PC-9 (cell line): ENCODE results near the gene RBM24. TPM values are rescaled to one million over a fixed set of nuclear protein-coding genes. Genes with fewer than 3 reads are reported as not detected.
"Not testable (repeated sequence)": the region's sequence is repeated elsewhere in the genome, so short reads cannot be mapped to it uniquely, and the experiment has no call there.

ENCODE experiments used
- BruUV-seq: library from RNA; stranded (reverse); fragments of 400-500 nt; replicated peaks from 2 replicates; lab custom pipeline; 2021; lab: Mats Ljungman, UMichigan
- CTCF ChIA-PET: fragments of 300-600 bp; sonication (Branson Sonifier 250); formaldehyde crosslinking; loops from one replicate; lab custom pipeline; 2022; ENCODE audit warnings: antibody characterized with exemption; lab: Charles Lee
- POLR2A ChIA-PET: fragments of 300-600 bp; sonication (Branson Sonifier 250); formaldehyde crosslinking; loops from one replicate; lab custom pipeline; 2022; ENCODE audit warnings: antibody characterized with exemption; ENCODE audit not compliant: unreplicated experiment; lab: Charles Lee
- DNase-seq, 2 experiments: peaks; one replicate each; pipeline versions ENCODE4 v3.0.0 to v3.0.0-alpha.2; 2015 to 2022; ENCODE audit warnings: mixed read lengths in 1 of 2
- H2AFZ ChIP-seq: fragments of 200-600 bp; sonication (generic); 2 replicates; pipeline ENCODE4 v1.8.1; 2017; ENCODE audit warnings: antibody characterized with exemption
- H3F3A ChIP-seq: fragments of 200-600 bp; sonication (generic); 2 replicates; pipeline ENCODE4 v1.8.1; 2017; ENCODE audit warnings: antibody characterized with exemption, mild to moderate bottlenecking, low read depth; ENCODE audit not compliant: insufficient read depth
- H3K27ac ChIP-seq: fragments of 200-600 bp; sonication (generic); 2 replicates; pipeline ENCODE4 v1.6.1; 2016; ENCODE audit warnings: mixed run types
- H3K27me3 ChIP-seq: fragments of 200-600 bp; sonication (generic); 2 replicates; pipeline ENCODE4 v1.6.1; 2016; ENCODE audit warnings: low read depth, mixed run types; ENCODE audit not compliant: insufficient read depth
- H3K36me3 ChIP-seq: fragments of 200-600 bp; sonication (generic); 2 replicates; pipeline ENCODE4 v1.6.1; 2016; ENCODE audit warnings: low read depth, mixed run types
- H3K4me1 ChIP-seq: fragments of 200-600 bp; sonication (generic); replicated peaks from 2 replicates; pipeline ENCODE4 v1.6.1; 2016; ENCODE audit warnings: mixed run types; ENCODE audit not compliant: insufficient read depth
- H3K4me2 ChIP-seq: fragments of 200-600 bp; sonication (generic); 2 replicates; pipeline ENCODE4 v1.6.1; 2017; ENCODE audit warnings: mixed run types
- H3K4me3 ChIP-seq: fragments of 200-600 bp; sonication (generic); 2 replicates; pipeline ENCODE4 v1.6.1; 2016; ENCODE audit warnings: mixed run types
- H3K79me2 ChIP-seq: fragments of 200-600 bp; sonication (generic); 2 replicates; pipeline ENCODE4 v1.6.1; 2017; ENCODE audit warnings: low read depth, mixed run types
- H3K9me2 ChIP-seq: fragments of 200-600 bp; sonication (generic); 2 replicates; pipeline ENCODE4 v1.8.1; 2017; ENCODE audit warnings: mild to moderate bottlenecking; ENCODE audit not compliant: insufficient read depth
- H3K9me3 ChIP-seq: fragments of 200-600 bp; sonication (generic); 2 replicates; pipeline ENCODE4 v1.8.1; 2016; ENCODE audit warnings: low read depth; ENCODE audit not compliant: insufficient read depth
- H4K20me1 ChIP-seq: fragments of 200-600 bp; sonication (generic); 2 replicates; pipeline ENCODE4 v1.8.1; 2017; ENCODE audit not compliant: insufficient read depth
- CTCF ChIP-seq: fragments of 200-600 bp; sonication (generic); conservative IDR thresholded peaks from 2 replicates; pipeline ENCODE4 v1.6.1; 2017; ENCODE audit warnings: mixed run types, antibody characterized with exemption, mild to moderate bottlenecking, moderate library complexity
- EZH2 ChIP-seq: fragments of 200-600 bp; sonication (generic); IDR thresholded peaks from 2 replicates; pipeline ENCODE4 v1.8.0; 2017; ENCODE audit warnings: antibody characterized with exemption, low read depth
- intact Hi-C: fragments of 100-400 bp; cut with micrococcal nuclease; formaldehyde crosslinking; loops from one replicate; pipeline ENCODE4 v1.10.0; 2022; ENCODE audit not compliant: unreplicated experiment
- total RNA-seq: library from RNA; stranded (reverse); gene quantifications from 2 replicates; pipeline ENCODE4 v1.2.3, GENCODE V29; 2021

Gene RBM24
- total RNA-seq, 1 experiment from 2014 or later = 0.72 TPM

- ChIA-PET POLR2A (interaction anchor here (0.6 kb wide), 1 partner anchor 37 kb away, joined by 6 read pairs; no protein-coding TSS in a partner anchor), CTCF (no interaction called here)
- Histone ChIP-seq H2AFZ (no peak overlapping the region), H3K4me2 (no peak overlapping the region), H3F3A (no peaks in the 10 kb centered on the region), H3K9me3 (no peaks in the 10 kb centered on the region), H3K79me2 (no peaks in the 10 kb centered on the region), H3K27me3 (no peaks in the 10 kb centered on the region), H3K36me3 (no peaks in the 10 kb centered on the region), H3K4me3 (no peak overlapping the region), H3K27ac (no peak overlapping the region), H3K9me2 (no peaks in the 10 kb centered on the region), H3K4me1 (no peaks in the 10 kb centered on the region), H4K20me1 (no peaks in the 10 kb centered on the region)
- intact Hi-C loops = no loop called here
- BruUV-seq = no TSS peak
- no peak for TF ChIP-seq EZH2
- TF ChIP-seq CTCF = no peak
- no peak for DNase-seq
These were observed 32.8 kb downstream of the RBM24 start for GRCh38 chr6:17313971-17314370.

GRCh38 chr6:17315262-17315661 lies 34.1 kb downstream of the RBM24 start:
- Histone ChIP-seq H2AFZ (no peak overlapping the region), H3K4me2 (no peak overlapping the region), H3K4me1 (no peaks in the 10 kb centered on the region), H3K27me3 (no peaks in the 10 kb centered on the region), H4K20me1 (no peaks in the 10 kb centered on the region), H3K4me3 (no peak overlapping the region), H3K9me3 (no peaks in the 10 kb centered on the region), H3K79me2 (no peaks in the 10 kb centered on the region), H3K36me3 (no peaks in the 10 kb centered on the region), H3K9me2 (no peaks in the 10 kb centered on the region), H3K27ac (no peak overlapping the region), H3F3A (no peaks in the 10 kb centered on the region)
- no TSS peak for BruUV-seq
- intact Hi-C loops = no loop called here
- DNase-seq = no peak
- CTCF ChIA-PET = no interaction called here
- POLR2A ChIA-PET = no interaction called here
- TF ChIP-seq EZH2 = no peak

- no peak overlapping the region for H3K4me3 ChIP-seq
- H3K36me3 ChIP-seq = no peaks in the 10 kb centered on the region
- CTCF ChIA-PET = no interaction called here
- H3K4me1 ChIP-seq = no peaks in the 10 kb centered on the region
- no TSS peak for BruUV-seq
- H3K79me2 ChIP-seq = no peaks in the 10 kb centered on the region
- intact Hi-C loops = no loop called here
- H4K20me1 ChIP-seq = no peaks in the 10 kb centered on the region
- H3K9me3 ChIP-seq = no peaks in the 10 kb centered on the region
- POLR2A ChIA-PET = no interaction called here
- no peak overlapping the region for H3K27ac ChIP-seq
- H3K9me2 ChIP-seq = no peaks in the 10 kb centered on the region
- no peak overlapping the region for H3K4me2 ChIP-seq
- peaks cover 9% of the 10 kb centered on the region for H3K27me3 ChIP-seq
- no peak for TF ChIP-seq CTCF
- TF ChIP-seq EZH2 = no peak
- no peak overlapping the region for H2AFZ ChIP-seq
- DNase-seq = no peak
- no peaks in the 10 kb centered on the region for H3F3A ChIP-seq
These were observed 37.4 kb downstream of the RBM24 start for GRCh38 chr6:17318435-17319165.

GRCh38 chr6:17320266-17320665 lies 39.1 kb downstream of the RBM24 start:
- H3K36me3 ChIP-seq, H3K4me2 ChIP-seq, H3K9me2 ChIP-seq, H3K4me1 ChIP-seq, intact Hi-C loops, CTCF ChIA-PET, POLR2A ChIA-PET, H3K4me3 ChIP-seq, BruUV-seq, H3K9me3 ChIP-seq, H4K20me1 ChIP-seq, H3K27ac ChIP-seq, H2AFZ ChIP-seq, H3F3A ChIP-seq, H3K79me2 ChIP-seq, DNase-seq: not testable (repeated sequence)
- peaks cover 23% of the 10 kb centered on the region for H3K27me3 ChIP-seq
